ENCODE results near the gene CITED4.
A peak's percentile ranks its signal among the peaks of the same experiment; 100 is the strongest.

Gene CITED4

GRCh38 chr1:40853113-40853884 is 8.9 kb downstream of the CITED4 start:
- H3K4me3 Mint-ChIP-seq: no peak overlapping the region
- peaks cover 9% of the 10 kb centered on the region for H3K4me1 Mint-ChIP-seq (ENCODE audit: low read depth)
- no peaks in the 10 kb centered on the region for H3K36me3 Mint-ChIP-seq (ENCODE audit: low read depth)
- no peak overlapping the region for H3K27ac Mint-ChIP-seq
- no peaks in the 10 kb centered on the region for H3K9me3 Mint-ChIP-seq
- peaks cover 10% of the 10 kb centered on the region for H3K27me3 Mint-ChIP-seq (ENCODE audit: low read depth)

DNA sequence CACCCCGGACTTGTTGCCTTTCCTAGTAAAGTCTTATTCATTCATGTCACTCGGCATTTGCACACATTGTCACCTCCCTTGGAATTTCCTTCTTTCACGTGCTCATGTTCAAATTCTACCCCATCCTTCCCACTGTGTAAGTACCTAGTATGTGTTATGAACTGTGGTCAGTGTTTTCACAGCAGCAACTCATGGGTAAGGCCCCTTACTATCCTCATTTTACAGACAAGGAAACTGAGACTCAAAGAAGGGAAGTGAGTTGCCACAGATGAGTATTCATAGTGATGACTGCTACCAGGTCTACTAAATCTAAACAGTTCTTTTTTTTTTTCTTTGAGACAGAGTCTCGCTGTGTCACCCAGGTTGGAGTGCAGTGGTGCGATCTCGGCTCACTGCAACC is 10.5 kb downstream of the CITED4 start:
- H3K27me3 Mint-ChIP-seq (ENCODE audit: low read depth): peaks cover 4% of the 10 kb centered on the region
- peaks cover 12% of the 10 kb centered on the region for H3K4me1 Mint-ChIP-seq (ENCODE audit: low read depth)
- H3K9me3 Mint-ChIP-seq: no peaks in the 10 kb centered on the region
- no peaks in the 10 kb centered on the region for H3K36me3 Mint-ChIP-seq (ENCODE audit: low read depth)
- H3K4me3 Mint-ChIP-seq: no peak overlapping the region
- no peak overlapping the region for H3K27ac Mint-ChIP-seq

- Mint-ChIP-seq H3K36me3 (ENCODE audit: low read depth) (no peaks in the 10 kb centered on the region), H3K4me3 (no peak overlapping the region), H3K9me3 (no peaks in the 10 kb centered on the region), H3K27me3 (ENCODE audit: low read depth) (peaks cover 4% of the 10 kb centered on the region), H3K27ac (peak overlapping the region; percentile 53), H3K4me1 (ENCODE audit: low read depth) (peaks cover 17% of the 10 kb centered on the region)
Observed at GRCh38 chr1:40849801-40850592, 12.2 kb downstream of the CITED4 start.

GRCh38 chr1:40848530-40849189 is 13.5 kb downstream of the CITED4 start:
- Mint-ChIP-seq H3K9me3 (no peaks in the 10 kb centered on the region), H3K27me3 (ENCODE audit: low read depth) (peaks cover 4% of the 10 kb centered on the region), H3K4me3 (no peak overlapping the region), H3K4me1 (ENCODE audit: low read depth) (peaks cover 20% of the 10 kb centered on the region), H3K27ac (peak overlapping the region; percentile 73), H3K36me3 (ENCODE audit: low read depth) (no peaks in the 10 kb centered on the region)

- H3K4me3 Mint-ChIP-seq: no peak overlapping the region
- no peaks in the 10 kb centered on the region for H3K27me3 Mint-ChIP-seq (ENCODE audit: low read depth)
- H3K36me3 Mint-ChIP-seq (ENCODE audit: low read depth): peaks cover 4% of the 10 kb centered on the region
- H3K9me3 Mint-ChIP-seq: peaks cover 5% of the 10 kb centered on the region
- no peak overlapping the region for H3K27ac Mint-ChIP-seq
- H3K4me1 Mint-ChIP-seq (ENCODE audit: low read depth): peaks cover 20% of the 10 kb centered on the region
Observed at GRCh38 chr1:40847023-40847745, 15.0 kb downstream of the CITED4 start.

DNA sequence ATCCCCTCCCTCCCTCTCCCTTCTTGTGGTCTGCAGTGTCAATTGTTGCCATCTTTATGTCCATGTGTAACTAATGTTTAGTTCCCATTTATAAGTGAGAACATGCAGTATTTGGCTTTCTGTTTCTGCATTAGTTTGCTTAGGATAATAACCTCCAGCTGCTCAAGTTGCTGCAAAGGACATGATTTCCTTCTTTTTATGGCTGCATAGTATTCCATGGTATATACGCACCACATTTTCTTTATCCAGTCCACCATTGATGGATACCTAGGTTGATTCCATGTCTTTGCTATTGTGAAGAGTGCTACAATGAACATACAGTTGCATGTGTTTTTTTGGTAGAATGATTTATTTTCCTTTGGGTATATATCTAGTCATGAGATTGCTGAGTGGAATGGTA is 16.3 kb downstream of the CITED4 start:
- Mint-ChIP-seq H3K27ac (no peak overlapping the region), H3K4me3 (no peak overlapping the region), H3K4me1 (ENCODE audit: low read depth) (peaks cover 28% of the 10 kb centered on the region), H3K27me3 (ENCODE audit: low read depth) (no peaks in the 10 kb centered on the region), H3K36me3 (ENCODE audit: low read depth) (peaks cover 5% of the 10 kb centered on the region), H3K9me3 (peaks cover 5% of the 10 kb centered on the region)

DNA sequence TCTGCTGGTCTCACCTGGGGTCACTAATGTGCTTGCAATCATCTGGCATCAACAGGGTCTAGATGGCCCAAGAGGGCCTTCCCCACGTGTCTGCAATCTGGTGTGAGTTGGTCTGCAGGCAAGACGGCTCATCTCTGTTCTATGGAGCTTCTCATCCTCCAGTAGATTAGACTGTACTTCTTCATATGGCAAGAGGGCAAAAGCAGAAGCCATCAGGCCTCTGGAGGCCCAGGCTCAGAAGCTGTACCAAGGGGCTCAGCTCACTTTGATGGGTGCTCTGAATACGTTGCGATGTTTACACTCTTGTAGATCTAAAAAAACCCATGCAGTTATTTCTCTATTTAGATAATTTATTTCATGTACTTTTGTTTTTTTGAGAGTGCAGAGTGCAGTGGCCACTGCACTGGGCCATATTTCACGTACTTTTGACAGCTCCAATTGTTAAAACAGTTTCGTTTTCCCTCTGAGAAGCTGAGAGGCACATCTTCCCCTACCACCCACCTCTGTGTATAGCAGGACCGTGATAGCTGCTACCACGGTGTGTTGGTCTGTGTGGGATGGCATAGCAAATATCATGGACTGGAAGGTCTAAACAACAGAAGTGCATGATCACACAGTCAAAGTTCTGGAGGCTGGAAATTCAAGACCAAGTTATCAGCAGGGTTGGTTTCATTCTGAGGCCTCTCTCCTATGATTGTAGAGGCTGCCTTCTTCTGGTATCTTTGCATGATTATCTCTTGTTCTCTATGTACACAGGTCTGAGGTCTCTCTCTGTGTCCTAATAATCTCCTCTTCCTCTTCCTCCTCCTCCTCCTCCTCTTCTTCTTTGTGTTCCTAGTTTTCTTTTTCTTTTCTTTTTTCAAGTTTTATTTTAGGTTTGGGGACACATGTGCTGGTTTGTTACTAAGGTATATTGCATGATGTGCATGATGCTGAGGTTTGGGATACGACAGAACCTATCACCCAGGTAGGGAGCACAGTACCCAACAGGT is 17.0 kb downstream of the CITED4 start:
- Mint-ChIP-seq H3K36me3 (ENCODE audit: low read depth) (peaks cover 5% of the 10 kb centered on the region), H3K4me3 (peak overlapping the region; percentile 51)

DNA sequence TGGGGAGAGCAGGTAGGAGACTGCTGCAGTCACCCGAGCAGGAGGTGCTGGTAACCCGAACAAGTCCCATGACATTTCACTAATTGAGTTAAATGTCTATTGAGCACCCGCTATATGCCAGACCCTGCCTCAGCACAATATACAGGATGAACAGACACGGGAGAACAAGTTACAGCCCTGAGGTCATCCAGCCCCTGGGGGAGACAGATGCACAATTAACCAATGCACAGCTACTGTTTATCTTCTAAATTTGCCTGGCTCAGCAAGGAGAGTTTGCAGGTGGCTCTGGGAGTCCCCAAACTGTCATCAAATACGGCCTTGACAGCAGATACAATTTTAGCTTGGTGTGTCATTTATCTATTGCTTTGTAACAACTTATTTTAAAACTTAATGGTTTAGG is 18.1 kb downstream of the CITED4 start:
- H3K27me3 Mint-ChIP-seq (ENCODE audit: low read depth): no peaks in the 10 kb centered on the region
- no peak overlapping the region for H3K4me3 Mint-ChIP-seq
- H3K4me1 Mint-ChIP-seq (ENCODE audit: low read depth): peaks cover 30% of the 10 kb centered on the region
- no peak overlapping the region for H3K27ac Mint-ChIP-seq
- H3K9me3 Mint-ChIP-seq: peaks cover 5% of the 10 kb centered on the region
- peaks cover 5% of the 10 kb centered on the region for H3K36me3 Mint-ChIP-seq (ENCODE audit: low read depth)

More for the DNA sequence above, 17.0 kb downstream of the CITED4 start:
- peak overlapping the region; percentile 60 for H3K27ac Mint-ChIP-seq
- H3K4me1 Mint-ChIP-seq (ENCODE audit: low read depth): peaks cover 31% of the 10 kb centered on the region
- H3K9me3 Mint-ChIP-seq: peaks cover 5% of the 10 kb centered on the region
- H3K27me3 Mint-ChIP-seq (ENCODE audit: low read depth): no peaks in the 10 kb centered on the region

DNA sequence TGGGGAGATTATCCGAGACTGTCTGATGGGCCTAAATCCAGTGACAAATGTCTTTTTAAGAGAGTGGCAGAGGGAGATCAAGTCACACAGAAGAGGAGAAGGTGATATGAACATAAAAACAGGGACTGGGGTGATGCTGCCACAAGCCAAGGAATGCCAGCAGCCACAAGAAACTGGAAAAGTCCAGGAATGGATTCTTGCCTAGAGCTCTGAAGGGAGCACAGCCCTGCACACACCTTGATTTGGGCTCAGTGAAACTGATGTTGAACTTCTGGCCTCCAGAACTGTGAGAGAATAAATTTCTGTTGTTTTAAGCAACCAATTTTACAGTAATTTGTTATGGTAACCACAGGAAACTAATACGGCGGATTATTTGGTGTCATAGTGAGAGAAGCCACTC is 19.5 kb downstream of the CITED4 start:
- H3K36me3 Mint-ChIP-seq (ENCODE audit: low read depth): peaks cover 5% of the 10 kb centered on the region
- H3K27ac Mint-ChIP-seq: no peak overlapping the region
- no peak overlapping the region for H3K4me3 Mint-ChIP-seq
- no peaks in the 10 kb centered on the region for H3K27me3 Mint-ChIP-seq (ENCODE audit: low read depth)
- H3K9me3 Mint-ChIP-seq: peaks cover 5% of the 10 kb centered on the region
- H3K4me1 Mint-ChIP-seq (ENCODE audit: low read depth): peaks cover 30% of the 10 kb centered on the region

DNA sequence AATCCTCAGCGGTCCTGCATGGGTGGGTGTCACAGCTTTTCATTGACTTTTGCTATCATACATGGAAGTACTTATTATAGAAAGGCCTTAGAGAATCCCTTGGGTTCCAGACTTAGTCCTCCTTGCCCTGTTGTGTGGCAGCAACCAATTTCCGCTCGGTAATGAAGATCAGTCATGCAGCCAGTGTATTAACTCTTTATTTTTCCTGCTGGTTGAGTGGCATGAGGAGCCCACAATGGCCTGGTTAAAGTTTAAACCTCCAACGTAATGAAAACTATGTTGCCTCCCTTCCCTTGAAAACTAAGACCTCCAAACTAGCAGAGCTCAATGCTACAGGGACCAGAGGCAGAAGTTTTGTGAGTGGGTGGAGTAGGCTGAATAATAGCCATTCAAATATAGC is 20.0 kb downstream of the CITED4 start:
- H3K4me1 Mint-ChIP-seq (ENCODE audit: low read depth): peaks cover 30% of the 10 kb centered on the region
- peaks cover 5% of the 10 kb centered on the region for H3K9me3 Mint-ChIP-seq
- no peak overlapping the region for H3K27ac Mint-ChIP-seq
- H3K36me3 Mint-ChIP-seq (ENCODE audit: low read depth): peaks cover 5% of the 10 kb centered on the region
- H3K4me3 Mint-ChIP-seq: no peak overlapping the region
- H3K27me3 Mint-ChIP-seq (ENCODE audit: low read depth): no peaks in the 10 kb centered on the region

DNA sequence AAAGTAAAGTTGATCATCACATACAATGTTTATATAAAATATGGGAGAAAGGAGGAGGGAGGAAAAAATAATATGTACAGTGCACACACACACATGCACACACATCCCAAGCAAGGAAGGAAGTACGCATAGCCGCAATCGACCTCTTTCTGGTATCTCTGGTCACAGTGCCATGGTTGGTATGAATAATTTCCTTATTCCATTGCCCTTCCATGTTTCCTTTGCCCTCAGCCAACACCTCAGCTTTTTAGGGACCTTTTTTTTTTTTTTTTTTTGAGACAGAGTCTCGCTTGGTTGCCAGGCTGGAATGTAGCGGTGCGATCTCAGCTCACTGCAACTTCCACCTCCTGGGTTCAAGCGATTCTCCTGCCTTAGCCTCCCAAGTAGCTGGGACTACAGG is 20.6 kb downstream of the CITED4 start:
- peaks cover 5% of the 10 kb centered on the region for H3K36me3 Mint-ChIP-seq (ENCODE audit: low read depth)
- no peak overlapping the region for H3K4me3 Mint-ChIP-seq
- peaks cover 5% of the 10 kb centered on the region for H3K9me3 Mint-ChIP-seq
- H3K4me1 Mint-ChIP-seq (ENCODE audit: low read depth): peaks cover 27% of the 10 kb centered on the region
- H3K27me3 Mint-ChIP-seq (ENCODE audit: low read depth): no peaks in the 10 kb centered on the region
- H3K27ac Mint-ChIP-seq: no peak overlapping the region

GRCh38 chr1:40840526-40841323 is 21.4 kb downstream of the CITED4 start:
- Mint-ChIP-seq H3K27me3 (ENCODE audit: low read depth) (no peaks in the 10 kb centered on the region), H3K36me3 (ENCODE audit: low read depth) (peaks cover 5% of the 10 kb centered on the region), H3K9me3 (peaks cover 5% of the 10 kb centered on the region), H3K27ac (peak overlapping the region; percentile 60), H3K4me1 (ENCODE audit: low read depth) (peaks cover 27% of the 10 kb centered on the region), H3K4me3 (peak overlapping the region; percentile 43)

DNA sequence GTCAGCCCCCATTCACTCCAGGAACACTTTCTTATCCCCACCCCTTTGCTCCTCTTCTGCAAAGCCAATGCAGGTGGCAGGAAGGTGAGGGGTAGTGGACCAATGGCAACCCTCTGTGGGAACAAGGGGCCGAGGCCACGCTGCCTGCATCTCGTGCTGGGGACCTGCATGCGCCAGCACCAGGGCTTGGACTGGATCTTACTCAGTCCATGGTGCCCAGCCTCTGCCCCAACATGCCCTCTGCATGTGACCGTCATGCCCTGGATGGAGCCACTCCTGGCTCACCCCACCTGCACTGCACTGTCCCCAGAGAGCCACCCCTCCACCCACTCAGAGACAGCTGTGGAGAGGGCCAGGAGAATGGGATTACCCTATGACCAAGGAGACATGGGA is 22.2 kb downstream of the CITED4 start:
- no peak overlapping the region for H3K4me3 Mint-ChIP-seq
- H3K27me3 Mint-ChIP-seq (ENCODE audit: low read depth): no peaks in the 10 kb centered on the region
- peak overlapping the region; percentile 60 for H3K27ac Mint-ChIP-seq
- peaks cover 5% of the 10 kb centered on the region for H3K36me3 Mint-ChIP-seq (ENCODE audit: low read depth)
- peaks cover 21% of the 10 kb centered on the region for H3K4me1 Mint-ChIP-seq (ENCODE audit: low read depth)
- peaks cover 5% of the 10 kb centered on the region for H3K9me3 Mint-ChIP-seq

Measured in T-helper 1 cell treated with Interleukin-12 subunit alpha and Interleukin-12 subunit beta and Interleukin-4 antibody, amounts not matched to agents 30 μg/mL and 1 μg/mL, for 36 hours (primary cell).